Frontal cortex (tissue), 4 donors: ENCODE data around the gene SLCO1C1. TPM values are rescaled to one million over a fixed set of nuclear protein-coding genes. Genes with fewer than 3 reads are reported as not detected.
"Not testable (repeated sequence)": the region's sequence is repeated elsewhere in the genome, so short reads cannot be mapped to it uniquely, and the experiment has no call there.

Experiments
- DNase-seq, 2 donors: peaks; one replicate each; pipeline ENCODE4 v3.0.0; 2012; ENCODE audit warnings: low spot score in 2 of 2
- FAIRE-seq: peaks from 2 replicates; lab custom pipeline; 2012; peaks lifted over from hg19 to GRCh38; lab: Jason Lieb, UNC
- total RNA-seq: library from RNA; depleted of rRNA; stranded (reverse); fragments of >200 nt; gene quantifications from one replicate; pipeline ENCODE4 v1.2.3, GENCODE V29; 2014
- donor health status: control.
- donor health status: control.
- donor health status: control.

SLCO1C1 gene
- total RNA-seq, 1 donor from 2014 or later: 16.7 TPM

- FAIRE-seq, DNase-seq: not testable (repeated sequence)
Observed at GRCh38 chr12:20779971-20780370, 84.8 kb downstream of the SLCO1C1 start.

GRCh38 chr12:20783796-20784357, 88.7 kb downstream of the SLCO1C1 start:
- FAIRE-seq, DNase-seq: not testable (repeated sequence)

GRCh38 chr12:20792971-20793370, 97.8 kb downstream of the SLCO1C1 start:
- FAIRE-seq: no peak
- DNase-seq: no peak

GRCh38 chr12:20798554-20798953, 103.4 kb downstream of the SLCO1C1 start:
- no peak for FAIRE-seq
- peak in 1 of 2 donors; percentile 7 for DNase-seq

- FAIRE-seq: no peak
- DNase-seq: no peak
Observed at GRCh38 chr12:20800160-20800559, 105.0 kb downstream of the SLCO1C1 start.

- DNase-seq (no peak), FAIRE-seq (no peak)
Observed at GRCh38 chr12:20801035-20801434, 105.9 kb downstream of the SLCO1C1 start.

Other genes starting within 250 kb of the SLCO1C1 start
- not detected for gene SLCO1B3, start 115.4 kb downstream of the SLCO1C1 start, total RNA-seq